Tibial nerve (tissue), 4 donors: ENCODE measurements around the gene RIN3.

Experiments used
- EP300 ChIP-seq, 2 donors: sonication (generic); formaldehyde crosslinking; IDR thresholded peaks; one replicate each; pipeline ENCODE4 v1.6.1; 2017; ENCODE audit warnings: antibody characterized with exemption in 2 of 2, mild to moderate bottlenecking in 1 of 2
- POLR2A ChIP-seq, 2 donors: fragments of 450-650 bp; IDR thresholded peaks; one replicate each; pipeline ENCODE4 v1.6.1; 2017; ENCODE audit warnings: antibody characterized with exemption in 2 of 2, mild to moderate bottlenecking in 2 of 2, moderate library complexity in 2 of 2
- TF ChIP-seq, protein P1 (sequence below), 5 experiments: fragments of 200-600 bp in 3 of 5; fragments of 450-650 bp in 2 of 5; sonication (generic) in 3 of 5; IDR thresholded peaks; one replicate each; pipeline ENCODE4 v1.5.1; 2016 to 2019; ENCODE audit warnings: antibody characterized with exemption in 5 of 5, mild to moderate bottlenecking in 3 of 5, moderate library complexity in 2 of 5

DNA sequence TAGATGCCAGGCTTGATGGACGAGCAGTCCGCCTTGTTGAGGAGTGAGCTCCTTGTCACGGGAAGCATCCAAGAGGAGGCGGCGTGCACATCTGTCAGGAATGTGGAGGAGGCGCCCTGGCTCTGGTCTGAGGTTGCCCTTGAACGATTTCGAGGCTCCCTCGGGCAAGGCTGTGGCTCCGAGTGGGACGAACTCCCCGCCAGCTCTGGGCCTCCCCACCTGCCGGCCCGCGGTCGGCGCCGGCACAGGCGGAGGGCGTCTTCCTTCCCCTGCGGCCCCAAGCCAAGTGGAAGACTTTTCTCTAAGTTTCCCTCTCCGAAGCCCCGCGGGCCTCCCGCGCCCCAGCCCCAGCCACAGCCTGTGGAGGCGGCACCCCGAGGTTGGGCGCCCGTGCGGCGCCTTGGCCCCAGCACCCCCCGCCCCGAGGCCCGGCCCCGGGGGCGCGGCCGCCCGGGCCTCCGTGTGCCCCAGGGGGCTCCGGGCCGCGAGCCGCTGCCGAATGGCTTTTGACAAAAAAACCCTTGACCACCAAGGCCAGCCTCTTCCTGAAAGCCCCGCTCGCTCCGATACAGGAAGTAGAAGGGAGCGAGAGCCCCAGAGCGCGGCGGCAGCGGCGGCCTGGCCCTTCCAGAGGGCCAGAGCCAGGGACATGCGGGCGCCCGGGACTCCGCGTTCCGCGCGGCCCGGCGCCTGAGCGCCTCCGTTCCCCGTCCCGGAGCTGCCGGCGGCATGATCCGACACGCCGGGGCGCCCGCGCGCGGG lies at the start of gene RIN3:
- no peak for TF ChIP-seq POLR2A (IDR thresholded peaks at IDR 0.05)
- TF ChIP-seq, protein P1, sequence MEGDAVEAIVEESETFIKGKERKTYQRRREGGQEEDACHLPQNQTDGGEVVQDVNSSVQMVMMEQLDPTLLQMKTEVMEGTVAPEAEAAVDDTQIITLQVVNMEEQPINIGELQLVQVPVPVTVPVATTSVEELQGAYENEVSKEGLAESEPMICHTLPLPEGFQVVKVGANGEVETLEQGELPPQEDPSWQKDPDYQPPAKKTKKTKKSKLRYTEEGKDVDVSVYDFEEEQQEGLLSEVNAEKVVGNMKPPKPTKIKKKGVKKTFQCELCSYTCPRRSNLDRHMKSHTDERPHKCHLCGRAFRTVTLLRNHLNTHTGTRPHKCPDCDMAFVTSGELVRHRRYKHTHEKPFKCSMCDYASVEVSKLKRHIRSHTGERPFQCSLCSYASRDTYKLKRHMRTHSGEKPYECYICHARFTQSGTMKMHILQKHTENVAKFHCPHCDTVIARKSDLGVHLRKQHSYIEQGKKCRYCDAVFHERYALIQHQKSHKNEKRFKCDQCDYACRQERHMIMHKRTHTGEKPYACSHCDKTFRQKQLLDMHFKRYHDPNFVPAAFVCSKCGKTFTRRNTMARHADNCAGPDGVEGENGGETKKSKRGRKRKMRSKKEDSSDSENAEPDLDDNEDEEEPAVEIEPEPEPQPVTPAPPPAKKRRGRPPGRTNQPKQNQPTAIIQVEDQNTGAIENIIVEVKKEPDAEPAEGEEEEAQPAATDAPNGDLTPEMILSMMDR (IDR thresholded peaks at IDR 0.05), result no peak
- TF ChIP-seq EP300 (IDR thresholded peaks at IDR 0.05), result no peak
